Stimulated activated CD4-positive, alpha-beta T cell treated with anti-CD3 and anti-CD28 coated beads, Interleukin-4, amount 100 ng/mL, for 4 hours (primary cell): ENCODE results near the gene SSBP2.
"Not testable (repeated sequence)": the region's sequence is repeated elsewhere in the genome, so short reads cannot be mapped to it uniquely, and the experiment has no call there.

Source experiments
- DNase-seq, 2 experiments: peaks; one replicate each; pipeline ENCODE4 v3.0.0-alpha.2; 2020

SSBP2 gene

GRCh38 chr5:81516091-81516490 lies 234.8 kb downstream of the SSBP2 start:
- no peak for DNase-seq

GRCh38 chr5:81513982-81514381 lies 236.9 kb downstream of the SSBP2 start:
- no peak for DNase-seq

- no peak for DNase-seq
Observed at GRCh38 chr5:81513473-81513872, 237.4 kb downstream of the SSBP2 start.

- DNase-seq = peak in 1 of 2 experiments; percentile 5
Observed at GRCh38 chr5:81506900-81507588, 243.9 kb downstream of the SSBP2 start.

- no peak for DNase-seq
Observed at GRCh38 chr5:81506378-81506777, 244.5 kb downstream of the SSBP2 start.

- DNase-seq = no peak
Observed at GRCh38 chr5:81505672-81506071, 245.2 kb downstream of the SSBP2 start.

- DNase-seq = not testable (repeated sequence)
Observed at GRCh38 chr5:81503602-81504001, 247.3 kb downstream of the SSBP2 start.

- no peak for DNase-seq
Observed at GRCh38 chr5:81495286-81495685, 255.6 kb downstream of the SSBP2 start.

GRCh38 chr5:81488862-81489261 lies 262.0 kb downstream of the SSBP2 start:
- DNase-seq = no peak

GRCh38 chr5:81486711-81487110 lies 264.2 kb downstream of the SSBP2 start:
- no peak for DNase-seq

- DNase-seq = no peak
Observed at GRCh38 chr5:81482595-81482994, 268.3 kb downstream of the SSBP2 start.

GRCh38 chr5:81473395-81473794 lies 277.5 kb downstream of the SSBP2 start:
- not testable (repeated sequence) for DNase-seq

- DNase-seq = no peak
Observed at GRCh38 chr5:81469676-81470075, 281.2 kb downstream of the SSBP2 start.

- DNase-seq = no peak
Observed at GRCh38 chr5:81450940-81451339, 300.0 kb downstream of the SSBP2 start.

- no peak for DNase-seq
Observed at GRCh38 chr5:81435023-81435422, 315.9 kb downstream of the SSBP2 start.

- DNase-seq = no peak
Observed at GRCh38 chr5:81429985-81430384, 320.9 kb downstream of the SSBP2 start.

- DNase-seq = no peak
Observed at GRCh38 chr5:81429363-81429762, 321.5 kb downstream of the SSBP2 start.

GRCh38 chr5:81428861-81429260 lies 322.0 kb downstream of the SSBP2 start:
- DNase-seq = no peak

- no peak for DNase-seq
Observed at GRCh38 chr5:81428446-81428845, 322.5 kb downstream of the SSBP2 start.

- no peak for DNase-seq
Observed at GRCh38 chr5:81427566-81427965, 323.3 kb downstream of the SSBP2 start.

GRCh38 chr5:81426359-81427030 lies 324.4 kb downstream of the SSBP2 start:
- DNase-seq = no peak

- no peak for DNase-seq
Observed at GRCh38 chr5:81425569-81425968, 325.3 kb downstream of the SSBP2 start.

- no peak for DNase-seq
Observed at GRCh38 chr5:81424728-81425127, 326.2 kb downstream of the SSBP2 start.

GRCh38 chr5:81422671-81423070 lies 328.2 kb downstream of the SSBP2 start:
- DNase-seq = no peak
